ENCODE data around the gene ABCG4.
"Not testable (repeated sequence)": the region's sequence is repeated elsewhere in the genome, so short reads cannot be mapped to it uniquely, and the experiment has no call there.

The ABCG4 gene

DNA sequence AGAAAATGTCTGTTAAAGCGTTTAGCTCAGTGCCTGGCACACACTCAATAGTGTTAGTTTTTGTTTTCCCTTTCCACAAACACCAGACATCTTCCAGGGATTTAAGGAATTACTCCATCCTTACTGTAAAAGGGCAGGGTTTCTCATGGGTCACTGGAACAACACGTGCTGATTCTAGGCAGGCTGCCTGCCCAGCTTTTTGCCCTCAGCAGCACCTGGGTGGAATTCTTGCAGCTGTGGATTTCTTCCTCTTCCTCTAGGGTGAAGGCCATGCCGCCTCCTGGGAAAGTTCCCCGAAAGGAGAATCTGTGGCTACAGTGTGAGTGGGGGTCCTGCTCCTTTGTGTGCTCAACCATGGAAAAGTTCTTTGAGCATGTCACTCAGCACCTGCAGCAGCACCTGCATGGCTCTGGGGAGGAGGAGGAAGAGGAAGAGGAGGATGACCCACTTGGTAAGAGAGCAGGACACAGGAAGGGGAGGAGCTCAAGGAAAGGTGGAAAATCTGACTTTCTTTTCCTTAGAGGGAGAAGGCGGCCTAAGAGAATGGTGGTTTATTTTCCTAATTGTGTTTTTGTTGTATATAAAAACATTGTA lies 22.1 kb upstream of the ABCG4 start:
- Mint-ChIP-seq H3K9me3 (no peaks in the 10 kb centered on the region), H3K27me3 (no peaks in the 10 kb centered on the region), H3K36me3 (peaks cover 14% of the 10 kb centered on the region), H3K4me1 (peaks cover 40% of the 10 kb centered on the region), H3K27ac (peak overlapping the region; percentile 71), H3K4me3 (peak overlapping the region; percentile 11)

GRCh38 chr11:119130662-119131061 lies 18.2 kb upstream of the ABCG4 start:
- peaks cover 19% of the 10 kb centered on the region for H3K36me3 Mint-ChIP-seq

GRCh38 chr11:119134389-119134978 lies 14.4 kb upstream of the ABCG4 start:
- H3K4me3 Mint-ChIP-seq = no peak overlapping the region
- H3K36me3 Mint-ChIP-seq = peaks cover 18% of the 10 kb centered on the region
- H3K27me3 Mint-ChIP-seq = no peaks in the 10 kb centered on the region
- no peaks in the 10 kb centered on the region for H3K9me3 Mint-ChIP-seq
- H3K4me1 Mint-ChIP-seq = no peaks in the 10 kb centered on the region
- no peak overlapping the region for H3K27ac Mint-ChIP-seq

More at GRCh38 chr11:119130662-119131061, 18.2 kb upstream of the ABCG4 start:
- no peak overlapping the region for H3K4me3 Mint-ChIP-seq
- H3K27ac Mint-ChIP-seq = no peak overlapping the region
- no peaks in the 10 kb centered on the region for H3K27me3 Mint-ChIP-seq
- peaks cover 13% of the 10 kb centered on the region for H3K4me1 Mint-ChIP-seq
- H3K9me3 Mint-ChIP-seq = no peaks in the 10 kb centered on the region

DNA sequence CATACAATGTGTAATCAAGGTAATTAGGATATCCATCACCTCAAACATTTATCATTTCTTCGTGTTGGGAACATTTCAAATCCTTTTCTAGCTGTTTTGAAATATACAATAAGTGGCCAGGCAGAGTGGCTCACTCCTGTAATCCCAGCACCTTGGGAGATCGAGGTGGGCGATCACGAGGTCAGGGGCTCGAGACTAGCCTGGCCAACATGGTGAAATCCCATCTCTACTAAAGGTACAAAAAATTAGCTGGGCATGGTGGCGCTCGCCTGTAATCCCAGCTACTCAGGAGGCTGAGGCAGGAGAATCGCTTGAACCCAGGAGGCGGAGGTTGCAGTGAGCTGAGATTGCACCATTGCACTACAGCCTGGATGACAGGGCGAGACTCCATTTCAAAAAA lies 9.6 kb upstream of the ABCG4 start:
- H3K4me1 Mint-ChIP-seq, H3K27me3 Mint-ChIP-seq, H3K9me3 Mint-ChIP-seq, H3K4me3 Mint-ChIP-seq, H3K36me3 Mint-ChIP-seq, H3K27ac Mint-ChIP-seq: not testable (repeated sequence)

GRCh38 chr11:119144825-119145486 lies 3.9 kb upstream of the ABCG4 start:
- H3K27me3 Mint-ChIP-seq = peaks cover 16% of the 10 kb centered on the region
- peaks cover 14% of the 10 kb centered on the region for H3K4me1 Mint-ChIP-seq
- no peak overlapping the region for H3K27ac Mint-ChIP-seq
- H3K36me3 Mint-ChIP-seq = no peaks in the 10 kb centered on the region
- no peaks in the 10 kb centered on the region for H3K9me3 Mint-ChIP-seq
- no peak overlapping the region for H3K4me3 Mint-ChIP-seq

- Mint-ChIP-seq H3K4me1 (peaks cover 14% of the 10 kb centered on the region), H3K27ac (no peak overlapping the region), H3K27me3 (peaks cover 16% of the 10 kb centered on the region), H3K4me3 (no peak overlapping the region), H3K36me3 (no peaks in the 10 kb centered on the region), H3K9me3 (no peaks in the 10 kb centered on the region)
Observed at GRCh38 chr11:119145551-119145950, 3.3 kb upstream of the ABCG4 start.

- no peaks in the 10 kb centered on the region for H3K36me3 Mint-ChIP-seq
- no peak overlapping the region for H3K27ac Mint-ChIP-seq
- H3K4me3 Mint-ChIP-seq = peak overlapping the region; percentile 77
- no peaks in the 10 kb centered on the region for H3K9me3 Mint-ChIP-seq
- H3K27me3 Mint-ChIP-seq = peaks cover 16% of the 10 kb centered on the region
- peaks cover 14% of the 10 kb centered on the region for H3K4me1 Mint-ChIP-seq
Observed at GRCh38 chr11:119147604-119148333, 1.1 kb upstream of the ABCG4 start.

- peaks cover 13% of the 10 kb centered on the region for H3K27me3 Mint-ChIP-seq
- H3K4me3 Mint-ChIP-seq = peak overlapping the region; percentile 77
- H3K4me1 Mint-ChIP-seq = peaks cover 14% of the 10 kb centered on the region
- no peak overlapping the region for H3K27ac Mint-ChIP-seq
- no peaks in the 10 kb centered on the region for H3K36me3 Mint-ChIP-seq
- no peaks in the 10 kb centered on the region for H3K9me3 Mint-ChIP-seq
Observed at GRCh38 chr11:119148720-119149017, 183 bp upstream of the ABCG4 start.

DNA sequence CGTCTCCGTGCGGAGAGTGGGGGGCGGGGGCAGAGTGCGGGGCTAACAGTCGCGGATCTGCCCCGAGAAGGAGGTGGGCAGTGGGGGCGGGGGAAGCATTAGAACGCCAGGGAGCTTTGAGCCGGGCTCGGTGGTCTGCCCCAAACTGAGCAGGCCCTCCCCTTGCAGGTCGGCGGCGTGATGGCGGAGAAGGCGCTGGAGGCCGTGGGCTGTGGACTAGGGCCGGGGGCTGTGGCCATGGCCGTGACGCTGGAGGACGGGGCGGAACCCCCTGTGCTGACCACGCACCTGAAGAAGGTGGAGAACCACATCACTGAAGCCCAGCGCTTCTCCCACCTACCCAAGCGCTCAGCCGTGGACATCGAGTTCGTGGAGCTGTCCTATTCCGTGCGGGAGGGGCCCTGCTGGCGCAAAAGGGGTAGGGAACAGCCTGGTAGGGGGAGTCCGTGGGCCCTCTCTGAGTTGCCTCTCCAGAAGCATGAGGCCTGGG lies 979 bp downstream of the ABCG4 start:
- no peaks in the 10 kb centered on the region for H3K36me3 Mint-ChIP-seq
- H3K27me3 Mint-ChIP-seq = peaks cover 13% of the 10 kb centered on the region
- no peaks in the 10 kb centered on the region for H3K9me3 Mint-ChIP-seq
- H3K4me1 Mint-ChIP-seq = peaks cover 14% of the 10 kb centered on the region
- H3K27ac Mint-ChIP-seq = no peak overlapping the region
- H3K4me3 Mint-ChIP-seq = peak overlapping the region; percentile 49

DNA sequence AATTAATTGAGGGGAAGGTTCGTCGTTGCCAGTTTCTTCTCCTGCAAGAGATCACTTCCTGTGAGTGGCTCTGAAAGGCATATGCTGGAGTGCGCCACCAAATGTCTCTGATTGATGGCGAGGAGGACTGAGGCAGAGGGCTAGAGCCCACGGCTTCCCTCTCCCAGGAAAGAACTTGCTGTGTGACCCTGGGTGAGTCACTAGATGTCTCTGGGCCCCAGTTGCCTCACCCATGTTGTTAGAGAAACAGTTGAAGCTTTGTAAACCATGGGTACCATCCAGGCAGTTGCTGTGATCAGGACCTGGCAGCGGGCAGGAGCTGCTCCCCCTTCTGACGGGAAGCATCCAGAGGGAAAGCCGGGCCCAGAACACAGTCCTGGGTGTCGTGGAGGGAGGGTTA lies 3.2 kb downstream of the ABCG4 start:
- Mint-ChIP-seq H3K9me3 (no peaks in the 10 kb centered on the region), H3K36me3 (no peaks in the 10 kb centered on the region), H3K4me3 (no peak overlapping the region), H3K27me3 (peaks cover 7% of the 10 kb centered on the region), H3K27ac (no peak overlapping the region), H3K4me1 (peaks cover 14% of the 10 kb centered on the region)

GRCh38 chr11:119152604-119153003 lies 3.8 kb downstream of the ABCG4 start:
- H3K27me3 Mint-ChIP-seq = peaks cover 3% of the 10 kb centered on the region
- no peak overlapping the region for H3K27ac Mint-ChIP-seq
- peaks cover 9% of the 10 kb centered on the region for H3K4me1 Mint-ChIP-seq
- no peak overlapping the region for H3K4me3 Mint-ChIP-seq
- H3K9me3 Mint-ChIP-seq = no peaks in the 10 kb centered on the region
- H3K36me3 Mint-ChIP-seq = no peaks in the 10 kb centered on the region

DNA sequence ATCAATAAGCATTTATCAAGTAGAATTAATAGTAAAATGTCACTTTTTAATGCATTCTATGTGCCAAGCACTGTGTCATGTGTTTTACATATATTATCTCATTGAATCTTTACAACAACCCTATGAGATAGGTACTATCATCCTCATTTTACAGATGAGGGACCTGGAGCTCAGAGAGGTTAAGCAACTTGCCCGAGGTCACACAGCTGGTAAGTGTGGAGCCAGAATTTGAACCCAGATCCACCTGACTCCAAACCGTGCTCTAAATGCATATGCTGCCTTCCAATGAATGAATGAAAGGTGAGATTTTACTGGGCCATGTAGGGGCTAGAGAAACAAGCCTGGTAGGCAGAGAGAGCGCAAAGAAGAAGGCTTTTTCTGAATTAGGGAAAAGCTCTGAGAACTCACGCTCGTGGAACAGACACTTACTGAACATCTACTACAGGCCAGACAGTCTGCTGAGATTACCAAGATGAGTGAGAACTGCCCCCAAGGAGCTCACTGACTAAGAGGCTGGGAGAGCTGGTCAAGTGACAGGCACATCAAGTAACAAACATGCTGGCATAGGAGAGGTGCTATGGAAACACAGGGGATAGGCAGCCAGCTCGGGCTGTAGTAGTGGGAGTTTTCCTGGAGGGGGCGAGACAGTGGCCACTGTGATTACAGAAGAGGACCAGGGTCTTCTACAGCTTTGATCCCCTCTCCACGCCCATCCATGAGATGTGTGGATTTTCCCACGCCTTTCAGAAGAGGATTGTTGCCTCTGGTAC lies 4.4 kb downstream of the ABCG4 start:
- no peak overlapping the region for H3K4me3 Mint-ChIP-seq
- no peaks in the 10 kb centered on the region for H3K9me3 Mint-ChIP-seq
- peaks cover 3% of the 10 kb centered on the region for H3K4me1 Mint-ChIP-seq
- H3K36me3 Mint-ChIP-seq = no peaks in the 10 kb centered on the region
- no peak overlapping the region for H3K27ac Mint-ChIP-seq
- peaks cover 2% of the 10 kb centered on the region for H3K27me3 Mint-ChIP-seq

- no peaks in the 10 kb centered on the region for H3K36me3 Mint-ChIP-seq
- no peak overlapping the region for H3K4me3 Mint-ChIP-seq
- no peak overlapping the region for H3K27ac Mint-ChIP-seq
- no peaks in the 10 kb centered on the region for H3K9me3 Mint-ChIP-seq
- H3K27me3 Mint-ChIP-seq = peaks cover 2% of the 10 kb centered on the region
- H3K4me1 Mint-ChIP-seq = no peaks in the 10 kb centered on the region
Observed at GRCh38 chr11:119154178-119154577, 5.3 kb downstream of the ABCG4 start.

DNA sequence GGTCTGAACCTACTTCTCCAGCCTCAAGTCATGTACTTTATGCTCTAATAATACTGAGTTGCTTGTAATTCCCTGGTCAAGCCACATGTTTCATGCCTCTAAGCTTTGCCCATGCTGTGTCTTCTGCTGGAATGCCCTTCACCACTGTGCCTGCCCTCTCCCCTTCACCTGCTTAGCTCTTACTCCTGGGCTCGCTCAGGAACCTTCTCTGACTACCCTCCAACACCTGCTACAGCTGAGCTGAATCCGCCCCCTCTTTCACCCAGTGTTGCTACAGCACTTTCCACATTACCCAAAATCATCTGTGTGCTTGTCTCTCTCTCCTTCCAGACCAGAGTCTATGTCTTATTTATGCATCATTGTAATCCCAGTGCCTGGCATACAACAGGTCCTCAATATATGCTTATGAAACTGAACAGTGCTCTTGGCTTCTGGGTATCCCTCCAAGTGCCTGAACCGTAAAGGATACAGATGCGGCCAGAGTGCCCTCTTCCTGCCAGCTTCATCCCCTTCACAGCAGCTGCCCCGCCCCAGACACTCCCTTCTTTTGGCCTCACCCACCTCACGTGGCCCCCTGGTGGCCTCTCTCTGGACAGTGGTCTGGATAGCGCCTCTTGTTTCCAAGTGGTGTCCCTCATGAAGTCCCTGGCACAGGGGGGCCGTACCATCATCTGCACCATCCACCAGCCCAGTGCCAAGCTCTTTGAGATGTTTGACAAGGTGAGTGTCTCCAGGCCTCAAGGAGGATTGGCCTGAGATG lies 7.1 kb downstream of the ABCG4 start:
- Mint-ChIP-seq H3K4me1 (no peaks in the 10 kb centered on the region), H3K27me3 (peaks cover 2% of the 10 kb centered on the region), H3K9me3 (no peaks in the 10 kb centered on the region), H3K27ac (no peak overlapping the region), H3K4me3 (no peak overlapping the region), H3K36me3 (no peaks in the 10 kb centered on the region)

DNA sequence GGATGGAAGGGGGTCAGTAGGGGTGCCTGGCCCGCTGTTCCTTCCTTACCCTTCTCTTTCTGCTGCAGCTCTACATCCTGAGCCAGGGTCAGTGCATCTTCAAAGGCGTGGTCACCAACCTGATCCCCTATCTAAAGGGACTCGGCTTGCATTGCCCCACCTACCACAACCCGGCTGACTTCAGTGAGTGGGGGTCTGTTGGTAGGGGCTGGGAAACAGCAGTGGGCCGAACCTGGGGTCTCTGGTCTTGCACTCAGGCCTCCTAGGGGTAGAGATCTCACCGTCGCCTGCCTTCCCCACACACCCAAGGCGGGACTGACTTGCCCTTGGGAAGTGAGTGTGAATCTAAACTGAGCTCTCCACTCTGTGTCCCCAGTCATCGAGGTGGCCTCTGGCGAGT lies 7.6 kb downstream of the ABCG4 start:
- Mint-ChIP-seq H3K4me3 (no peak overlapping the region), H3K4me1 (no peaks in the 10 kb centered on the region), H3K27ac (no peak overlapping the region), H3K9me3 (no peaks in the 10 kb centered on the region), H3K36me3 (no peaks in the 10 kb centered on the region), H3K27me3 (peaks cover 2% of the 10 kb centered on the region)

Data from activated naive CD4-positive, alpha-beta T cell treated with anti-CD3 and anti-CD28 coated beads, Interleukin-2, amount 50 U/mL, for 24 hours (primary cell).